ENCODE results near the gene ARAP2.

The ARAP2 gene

GRCh38 chr4:36244257-36245082, at the start of gene ARAP2:
Gene ARAP2 (minus strand): TSS chr4:36244514. CDS start chr4:36229486, 15,028 bp downstream.
- no peak for DNase-seq

GRCh38 chr4:36292556-36293188, 48.4 kb upstream of the ARAP2 start:
- DNase-seq = no peak

- DNase-seq = no peak
Measured at GRCh38 chr4:36290641-36291040, 46.3 kb upstream of the ARAP2 start.

- DNase-seq = no peak
Measured at GRCh38 chr4:36288731-36289426, 44.6 kb upstream of the ARAP2 start.

GRCh38 chr4:36286481-36286871, 42.2 kb upstream of the ARAP2 start:
- DNase-seq = no peak

GRCh38 chr4:36285784-36286480, 41.6 kb upstream of the ARAP2 start:
- DNase-seq = no peak

- no peak for DNase-seq
Measured at GRCh38 chr4:36283912-36284465, 39.7 kb upstream of the ARAP2 start.

GRCh38 chr4:36282503-36283030, 38.3 kb upstream of the ARAP2 start:
- DNase-seq = no peak

GRCh38 chr4:36281384-36282106, 37.2 kb upstream of the ARAP2 start, which contains the start of gene DTHD1:
Gene DTHD1 (plus strand): TSS chr4:36281616. CDS start chr4:36281759, 143 bp downstream.
- DNase-seq = no peak

- no peak for DNase-seq
Measured at GRCh38 chr4:36280555-36280954, 36.2 kb upstream of the ARAP2 start.

GRCh38 chr4:36278789-36279188, 34.5 kb upstream of the ARAP2 start:
- DNase-seq = no peak

- no peak for DNase-seq
Measured at GRCh38 chr4:36277533-36277932, 33.2 kb upstream of the ARAP2 start.

GRCh38 chr4:36274158-36274557, 29.8 kb upstream of the ARAP2 start:
- DNase-seq = no peak

GRCh38 chr4:36273276-36273675, 29.0 kb upstream of the ARAP2 start:
- no peak for DNase-seq

GRCh38 chr4:36269533-36270173, 25.3 kb upstream of the ARAP2 start:
- DNase-seq = no peak

- DNase-seq = no peak
Measured at GRCh38 chr4:36269101-36269500, 24.8 kb upstream of the ARAP2 start.

GRCh38 chr4:36267486-36268268, 23.4 kb upstream of the ARAP2 start:
- DNase-seq = no peak

GRCh38 chr4:36264207-36264826, 20.0 kb upstream of the ARAP2 start:
- no peak for DNase-seq

GRCh38 chr4:36260731-36261130, 16.4 kb upstream of the ARAP2 start:
- no peak for DNase-seq

GRCh38 chr4:36256398-36256891, 12.1 kb upstream of the ARAP2 start:
- no peak for DNase-seq
